Right lobe of liver (tissue), 4 donors: Measurements from ENCODE around the gene PHYHD1.

ENCODE experiments used
- POLR2A ChIP-seq: fragments of 450-650 bp; IDR thresholded peaks from one replicate; pipeline ENCODE4 v1.6.1; 2017; ENCODE audit warnings: antibody characterized with exemption, mild to moderate bottlenecking
- TF ChIP-seq, protein P1 (sequence below), 4 donors: fragments of 200-600 bp in 3 of 4; fragments of 450-650 bp in 1 of 4; IDR thresholded peaks; one replicate each; pipeline versions ENCODE4 v1.5.1 to v1.8.0; 2016 to 2022; ENCODE audit warnings: antibody characterized with exemption in 4 of 4, mild to moderate bottlenecking in 2 of 4
- donor health status: DM: no; HTN: no; CAD: no.
- donor health status: DM: no; HTN: no; CAD: no.
- donor health status: DM: no; HTN: yes; CAD: no.

DNA sequence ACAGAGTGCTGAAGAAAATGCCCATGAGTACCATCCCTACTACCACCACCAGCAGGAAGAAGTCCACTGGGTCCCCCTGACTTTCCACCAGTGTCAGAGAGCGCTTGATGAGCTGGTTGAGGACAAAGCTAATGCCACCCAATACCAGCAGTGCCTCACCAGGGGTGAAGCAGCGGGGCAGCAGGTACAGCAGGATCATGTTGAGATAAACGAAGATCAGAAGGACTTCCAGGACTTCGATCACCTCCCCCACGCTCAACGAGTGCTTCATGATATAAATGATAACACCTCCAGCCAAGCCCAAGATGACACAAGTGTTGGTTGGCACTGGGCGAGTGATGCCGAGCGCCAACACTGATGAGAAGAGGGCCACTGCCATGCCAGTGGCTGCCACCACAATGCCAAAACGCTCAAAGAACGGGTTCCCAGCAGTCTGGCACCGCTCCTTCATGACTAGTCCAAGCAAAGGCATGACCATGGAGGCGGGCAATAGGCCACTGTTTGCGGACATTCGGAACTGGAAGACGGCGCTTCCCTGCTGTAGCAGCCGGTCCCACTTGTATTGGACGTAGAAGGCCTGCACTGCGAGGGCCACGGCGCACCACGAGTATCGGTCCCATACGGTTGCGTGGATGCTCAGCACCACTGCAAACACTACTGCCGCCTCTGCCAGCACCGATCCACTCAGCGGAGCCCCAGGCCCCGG lies 25.9 kb downstream of the PHYHD1 start:
- no peak for TF ChIP-seq POLR2A
- TF ChIP-seq, protein P1, sequence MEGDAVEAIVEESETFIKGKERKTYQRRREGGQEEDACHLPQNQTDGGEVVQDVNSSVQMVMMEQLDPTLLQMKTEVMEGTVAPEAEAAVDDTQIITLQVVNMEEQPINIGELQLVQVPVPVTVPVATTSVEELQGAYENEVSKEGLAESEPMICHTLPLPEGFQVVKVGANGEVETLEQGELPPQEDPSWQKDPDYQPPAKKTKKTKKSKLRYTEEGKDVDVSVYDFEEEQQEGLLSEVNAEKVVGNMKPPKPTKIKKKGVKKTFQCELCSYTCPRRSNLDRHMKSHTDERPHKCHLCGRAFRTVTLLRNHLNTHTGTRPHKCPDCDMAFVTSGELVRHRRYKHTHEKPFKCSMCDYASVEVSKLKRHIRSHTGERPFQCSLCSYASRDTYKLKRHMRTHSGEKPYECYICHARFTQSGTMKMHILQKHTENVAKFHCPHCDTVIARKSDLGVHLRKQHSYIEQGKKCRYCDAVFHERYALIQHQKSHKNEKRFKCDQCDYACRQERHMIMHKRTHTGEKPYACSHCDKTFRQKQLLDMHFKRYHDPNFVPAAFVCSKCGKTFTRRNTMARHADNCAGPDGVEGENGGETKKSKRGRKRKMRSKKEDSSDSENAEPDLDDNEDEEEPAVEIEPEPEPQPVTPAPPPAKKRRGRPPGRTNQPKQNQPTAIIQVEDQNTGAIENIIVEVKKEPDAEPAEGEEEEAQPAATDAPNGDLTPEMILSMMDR (IDR thresholded peaks at IDR 0.05) = no peak
